SJCRH30 (cell line): Measurements from ENCODE around the gene KIF1A. TPM values are rescaled to one million over a fixed set of nuclear protein-coding genes. Genes with fewer than 3 reads are reported as not detected.
"Not testable (repeated sequence)": the region's sequence is repeated elsewhere in the genome, so short reads cannot be mapped to it uniquely, and the experiment has no call there.

Experiments
- DNase-seq, 2 experiments: peaks; one replicate each; pipeline ENCODE4 v3.0.0-alpha.2; 2015 to 2020
- H3K27ac ChIP-seq: fragments of 250-450 bp; sonication (Bioruptor Pico); 2 replicates; pipeline ENCODE4 v1.5.1; 2020; ENCODE audit warnings: mild to moderate bottlenecking, moderate library complexity
- H3K27me3 ChIP-seq: fragments of 250-450 bp; sonication (Bioruptor Pico); 2 replicates; pipeline ENCODE4 v1.5.1; 2020; ENCODE audit warnings: mild to moderate bottlenecking, moderate library complexity
- H3K36me3 ChIP-seq: fragments of 250-450 bp; sonication (Bioruptor Pico); 2 replicates; pipeline ENCODE4 v1.5.1; 2020; ENCODE audit warnings: mild to moderate bottlenecking, moderate library complexity
- H3K4me1 ChIP-seq: fragments of 250-450 bp; sonication (Bioruptor Pico); 2 replicates; pipeline ENCODE4 v1.5.1; 2020; ENCODE audit warnings: mild to moderate bottlenecking, moderate library complexity
- H3K4me3 ChIP-seq: fragments of 250-450 bp; sonication (Bioruptor Pico); 2 replicates; pipeline ENCODE4 v1.5.1; 2020; ENCODE audit warnings: mild to moderate bottlenecking, moderate library complexity
- H3K9me3 ChIP-seq: fragments of 250-450 bp; sonication (Bioruptor Pico); replicated peaks from 2 replicates; pipeline ENCODE4 v1.5.1; 2020; ENCODE audit warnings: mild to moderate bottlenecking, moderate library complexity
- total RNA-seq: library from RNA; depleted of rRNA; stranded (reverse); fragments of >200 nt; shearing (Covaris generic); gene quantifications from 2 replicates; pipeline ENCODE4 v1.2.3, GENCODE V29; 2014

The KIF1A gene
- total RNA-seq, 1 experiment from 2014 or later: 3.7 TPM

GRCh38 chr2:240784629-240785423 is 35.2 kb downstream of the KIF1A start:
- Histone ChIP-seq H3K4me1 (no peaks in the 10 kb centered on the region), H3K27ac (no peak overlapping the region), H3K4me3 (no peak overlapping the region), H3K9me3 (no peaks in the 10 kb centered on the region), H3K27me3 (no peaks in the 10 kb centered on the region), H3K36me3 (no peaks in the 10 kb centered on the region)
- DNase-seq: no peak

- H3K4me1 ChIP-seq: no peaks in the 10 kb centered on the region
- no peak overlapping the region for H3K27ac ChIP-seq
- H3K4me3 ChIP-seq: no peak overlapping the region
- no peak for DNase-seq
- H3K9me3 ChIP-seq: no peaks in the 10 kb centered on the region
- H3K36me3 ChIP-seq: no peaks in the 10 kb centered on the region
- H3K27me3 ChIP-seq: no peaks in the 10 kb centered on the region
Measured at GRCh38 chr2:240783819-240784621, 36.0 kb downstream of the KIF1A start.

GRCh38 chr2:240782886-240783818 is 36.9 kb downstream of the KIF1A start:
- Histone ChIP-seq H3K27ac (no peak overlapping the region), H3K9me3 (no peaks in the 10 kb centered on the region), H3K4me1 (no peaks in the 10 kb centered on the region), H3K36me3 (no peaks in the 10 kb centered on the region), H3K27me3 (no peaks in the 10 kb centered on the region), H3K4me3 (no peak overlapping the region)
- DNase-seq: no peak

GRCh38 chr2:240782221-240782885 is 37.7 kb downstream of the KIF1A start:
- H3K4me1 ChIP-seq: no peaks in the 10 kb centered on the region
- H3K27ac ChIP-seq: no peak overlapping the region
- H3K4me3 ChIP-seq: no peak overlapping the region
- no peak for DNase-seq
- H3K27me3 ChIP-seq: no peaks in the 10 kb centered on the region
- H3K36me3 ChIP-seq: no peaks in the 10 kb centered on the region
- H3K9me3 ChIP-seq: no peaks in the 10 kb centered on the region

GRCh38 chr2:240781471-240782220 is 38.4 kb downstream of the KIF1A start:
- Histone ChIP-seq H3K27ac (no peak overlapping the region), H3K27me3 (no peaks in the 10 kb centered on the region), H3K4me1 (no peaks in the 10 kb centered on the region), H3K4me3 (no peak overlapping the region), H3K9me3 (no peaks in the 10 kb centered on the region), H3K36me3 (no peaks in the 10 kb centered on the region)
- no peak for DNase-seq

- no peak for DNase-seq
- H3K27ac ChIP-seq: no peak overlapping the region
- no peaks in the 10 kb centered on the region for H3K27me3 ChIP-seq
- H3K9me3 ChIP-seq: no peaks in the 10 kb centered on the region
- no peak overlapping the region for H3K4me3 ChIP-seq
- H3K4me1 ChIP-seq: no peaks in the 10 kb centered on the region
- H3K36me3 ChIP-seq: no peaks in the 10 kb centered on the region
Measured at GRCh38 chr2:240780023-240780700, 39.9 kb downstream of the KIF1A start.

- not testable (repeated sequence) for H3K4me1 ChIP-seq, H3K27me3 ChIP-seq, H3K36me3 ChIP-seq, DNase-seq, H3K4me3 ChIP-seq, H3K9me3 ChIP-seq, H3K27ac ChIP-seq
Measured at GRCh38 chr2:240779250-240779832, 40.7 kb downstream of the KIF1A start.

GRCh38 chr2:240778426-240778825 is 41.6 kb downstream of the KIF1A start:
- no peaks in the 10 kb centered on the region for H3K27me3 ChIP-seq
- H3K27ac ChIP-seq: no peak overlapping the region
- H3K36me3 ChIP-seq: no peaks in the 10 kb centered on the region
- H3K9me3 ChIP-seq: no peaks in the 10 kb centered on the region
- no peak for DNase-seq
- H3K4me3 ChIP-seq: no peak overlapping the region
- H3K4me1 ChIP-seq: no peaks in the 10 kb centered on the region

GRCh38 chr2:240777456-240778212 is 42.4 kb downstream of the KIF1A start:
- Histone ChIP-seq H3K9me3 (no peaks in the 10 kb centered on the region), H3K4me3 (no peak overlapping the region), H3K27me3 (no peaks in the 10 kb centered on the region), H3K36me3 (no peaks in the 10 kb centered on the region), H3K27ac (no peak overlapping the region), H3K4me1 (no peaks in the 10 kb centered on the region)
- DNase-seq: no peak

GRCh38 chr2:240775905-240776304 is 44.1 kb downstream of the KIF1A start:
- Histone ChIP-seq H3K27me3 (no peaks in the 10 kb centered on the region), H3K4me1 (no peaks in the 10 kb centered on the region), H3K27ac (no peak overlapping the region), H3K36me3 (no peaks in the 10 kb centered on the region), H3K9me3 (no peaks in the 10 kb centered on the region), H3K4me3 (no peak overlapping the region)
- peak; percentile 26 to 40 for DNase-seq

GRCh38 chr2:240774856-240775255 is 45.2 kb downstream of the KIF1A start:
- DNase-seq: no peak
- H3K27me3 ChIP-seq: no peaks in the 10 kb centered on the region
- no peak overlapping the region for H3K27ac ChIP-seq
- no peaks in the 10 kb centered on the region for H3K4me1 ChIP-seq
- no peaks in the 10 kb centered on the region for H3K9me3 ChIP-seq
- H3K4me3 ChIP-seq: no peak overlapping the region
- H3K36me3 ChIP-seq: no peaks in the 10 kb centered on the region

- no peaks in the 10 kb centered on the region for H3K36me3 ChIP-seq
- no peak for DNase-seq
- peaks cover 11% of the 10 kb centered on the region for H3K4me1 ChIP-seq
- H3K9me3 ChIP-seq: no peaks in the 10 kb centered on the region
- H3K27me3 ChIP-seq: no peaks in the 10 kb centered on the region
- H3K27ac ChIP-seq: no peak overlapping the region
- no peak overlapping the region for H3K4me3 ChIP-seq
Measured at GRCh38 chr2:240769096-240769495, 50.9 kb downstream of the KIF1A start.
